NCI-H187 (cell line): ENCODE results near the gene ACYP1.

Source experiments
- DNase-seq, 2 experiments: peaks; one replicate each; lab custom pipeline; 2025; lab: John Stamatoyannopoulos, UW

ACYP1 gene

DNA sequence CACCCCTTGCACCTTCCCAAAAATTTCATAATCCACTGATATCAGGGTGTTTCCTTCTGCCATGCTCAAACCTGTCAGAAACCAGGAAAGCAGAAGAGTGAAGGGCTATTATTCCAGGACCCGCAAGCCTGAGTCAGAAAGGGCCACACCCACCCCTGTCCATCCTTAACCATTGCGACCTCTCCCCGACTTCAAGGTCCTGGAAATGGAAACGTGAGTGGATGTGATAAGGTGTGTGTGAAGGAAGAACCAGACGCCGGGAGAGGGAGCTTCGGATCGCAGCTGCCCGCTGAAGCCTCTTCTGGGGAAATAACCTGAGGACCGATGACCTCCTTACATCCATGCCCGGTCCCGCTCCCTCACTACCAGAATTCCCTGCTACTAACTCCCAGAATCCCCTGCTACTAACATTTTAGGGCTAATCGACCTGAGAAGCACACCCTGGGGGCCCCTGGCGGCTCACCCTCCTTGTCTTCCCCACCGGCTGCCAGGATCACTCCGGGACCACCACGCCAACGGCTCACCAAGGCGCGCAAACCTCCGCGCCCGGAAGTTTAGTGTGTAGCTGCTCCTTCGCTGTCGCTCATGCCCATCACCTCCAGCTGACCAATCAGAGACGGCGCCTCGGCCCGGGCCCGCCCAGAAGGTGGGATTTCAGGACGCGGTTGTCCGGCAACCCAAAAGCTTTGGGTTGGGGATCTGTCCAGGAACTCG is at the start of gene ACYP1:
ACYP1 (minus strand) TSS at position 534 of the 714 bp plus-strand sequence; CDS start at position 63, 471 bp downstream.
- DNase-seq: peak; percentile 82 to 94

DNA sequence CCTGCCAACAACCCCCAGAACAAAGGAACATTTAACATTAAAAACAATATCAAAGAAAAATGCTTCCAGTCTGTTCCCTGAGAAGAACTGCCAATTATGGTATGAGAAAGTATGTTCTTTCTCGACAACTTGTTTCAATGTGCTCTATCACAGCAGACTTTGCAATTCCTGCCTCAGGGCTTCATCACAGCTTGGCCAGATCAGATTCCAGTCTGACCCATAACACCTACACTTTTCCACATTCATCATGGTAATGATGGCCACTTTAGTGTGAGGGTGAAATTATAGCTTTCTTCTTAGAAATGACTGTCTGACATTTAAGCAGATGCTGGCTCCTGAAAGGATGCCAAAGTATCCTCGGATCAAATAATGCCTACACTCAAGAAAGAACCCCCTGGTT is 46.1 kb upstream of the ACYP1 start:
- DNase-seq: no peak

DNA sequence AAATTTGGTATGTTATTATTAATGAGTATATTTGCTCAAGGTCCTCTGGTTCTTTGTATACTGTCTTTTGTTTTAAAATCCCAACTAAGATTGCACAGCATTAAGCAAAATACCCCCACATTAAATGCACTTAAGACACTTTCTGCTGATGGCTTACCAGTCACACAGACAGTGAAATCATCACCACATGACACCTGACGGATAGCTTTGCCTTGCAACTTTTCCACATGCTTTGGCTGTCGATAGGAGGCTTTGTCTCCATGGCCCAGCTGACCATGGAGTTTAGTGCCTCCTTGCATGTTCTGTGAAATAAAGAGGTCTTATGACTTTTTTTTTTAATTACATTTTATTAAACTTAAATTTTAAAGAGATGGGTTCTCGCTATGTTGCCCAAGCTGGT is 43.4 kb upstream of the ACYP1 start:
- DNase-seq: no peak

DNA sequence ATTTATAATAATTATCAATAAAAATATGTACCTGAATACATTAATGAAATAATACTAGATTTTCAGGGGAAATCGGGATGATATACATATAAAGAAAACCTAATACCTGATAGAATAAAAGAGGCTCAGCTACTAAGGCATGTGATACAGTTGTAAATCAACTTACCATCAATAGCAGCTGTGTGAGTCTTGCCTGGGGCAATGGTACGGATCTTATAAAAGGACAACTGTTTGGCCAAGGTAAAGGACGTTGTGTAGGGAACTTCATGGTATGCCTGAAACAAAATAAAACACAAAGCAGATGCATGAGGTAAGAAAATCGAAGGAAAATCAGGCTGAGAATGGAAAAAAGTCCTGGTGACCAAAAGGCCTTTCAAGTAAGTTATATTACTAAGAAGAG is 37.7 kb upstream of the ACYP1 start:
- DNase-seq: no peak

DNA sequence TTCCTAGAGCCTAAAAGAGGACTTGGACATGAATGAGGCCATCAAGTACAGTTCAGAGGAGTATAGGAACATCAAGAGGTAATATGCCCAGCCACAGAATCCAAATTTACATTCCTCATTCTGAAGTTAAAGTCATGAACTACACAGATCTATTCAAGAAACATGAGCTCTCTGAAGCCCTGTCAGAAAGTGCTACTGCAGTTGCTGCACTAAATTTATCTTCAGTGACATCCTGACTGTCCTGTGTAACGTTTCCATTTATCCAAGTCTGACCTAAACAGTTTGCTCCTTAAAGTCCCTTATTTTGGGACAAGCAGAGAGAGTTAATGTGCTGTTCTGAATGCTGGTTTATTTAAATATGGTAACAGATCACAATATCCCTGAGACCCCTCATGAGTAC is 34.9 kb upstream of the ACYP1 start:
- DNase-seq: no peak

DNA sequence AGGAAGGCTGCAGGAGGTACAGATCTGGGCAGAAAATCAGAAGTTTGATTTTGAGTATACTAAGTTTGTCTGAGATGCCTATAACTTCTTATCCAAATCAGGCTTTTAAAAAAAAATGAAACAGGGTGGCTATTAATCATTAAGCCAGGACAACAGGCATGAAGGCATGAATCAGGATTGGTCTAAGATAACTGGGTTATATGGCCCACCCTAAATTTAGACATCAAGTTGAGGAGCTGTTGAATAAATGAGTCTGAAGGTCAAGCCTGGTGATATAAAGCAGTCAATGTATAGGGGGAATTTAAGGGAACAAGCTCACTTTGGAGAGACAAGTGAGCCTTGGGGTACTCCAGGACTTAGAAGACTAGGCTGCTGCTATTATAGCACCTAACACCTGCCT is 34.4 kb upstream of the ACYP1 start:
- no peak for DNase-seq

DNA sequence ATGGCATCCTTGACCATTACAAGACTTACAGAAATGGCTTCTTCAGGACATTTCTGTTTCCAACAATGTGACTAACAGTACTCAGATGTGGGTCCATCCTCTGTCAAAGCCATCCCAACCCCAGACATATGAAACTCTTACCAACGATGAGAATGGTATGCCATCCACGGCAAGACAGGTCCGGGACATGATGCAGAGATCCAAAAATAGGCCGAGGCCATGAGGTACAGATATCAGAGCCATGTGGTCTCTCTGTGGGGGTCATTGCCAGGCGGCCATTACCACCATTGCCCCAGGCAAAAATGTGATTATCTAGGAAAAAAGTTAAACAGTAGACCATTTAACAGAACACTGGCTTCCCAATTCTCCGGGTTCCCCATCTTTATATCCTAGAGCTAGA is 33.1 kb upstream of the ACYP1 start:
- DNase-seq: no peak

DNA sequence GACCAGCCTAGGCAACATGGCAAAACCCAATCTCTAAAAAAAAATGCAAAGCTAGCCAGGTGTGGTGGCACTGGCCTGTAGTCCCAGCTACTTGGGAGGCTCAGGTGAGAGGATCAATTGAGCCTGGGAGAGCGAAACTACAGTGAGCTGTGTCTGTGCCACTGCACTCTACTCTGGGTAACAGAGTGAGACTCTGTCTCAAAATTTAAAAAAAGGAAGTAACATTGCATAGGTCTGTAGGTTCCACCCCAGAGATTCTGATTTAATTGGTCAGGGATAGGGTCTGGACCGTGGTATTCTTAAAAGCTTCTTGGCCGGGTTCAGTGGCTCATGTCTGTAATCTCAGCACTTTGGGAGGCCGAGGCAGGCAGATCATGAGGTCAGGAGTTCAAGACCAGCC is 31.9 kb upstream of the ACYP1 start:
- no peak for DNase-seq

DNA sequence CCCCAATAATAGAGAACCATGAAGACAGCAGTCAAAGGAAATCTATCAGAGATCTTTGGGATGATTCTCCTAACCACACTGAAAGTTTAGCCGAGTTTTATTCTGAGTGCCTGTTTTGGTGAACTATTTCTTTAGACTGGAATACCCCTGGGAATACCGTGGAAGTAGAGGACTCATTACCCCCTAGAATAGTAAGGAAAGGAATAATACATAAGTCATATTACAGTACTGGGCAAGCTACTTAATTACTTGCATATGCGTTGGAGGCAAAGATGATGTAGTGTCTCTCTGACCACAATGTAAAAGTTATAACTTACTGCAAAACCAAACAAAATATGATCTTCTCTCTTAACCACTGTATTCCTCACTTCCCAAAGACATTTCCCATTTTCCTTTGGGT is 31.1 kb upstream of the ACYP1 start:
- no peak for DNase-seq

DNA sequence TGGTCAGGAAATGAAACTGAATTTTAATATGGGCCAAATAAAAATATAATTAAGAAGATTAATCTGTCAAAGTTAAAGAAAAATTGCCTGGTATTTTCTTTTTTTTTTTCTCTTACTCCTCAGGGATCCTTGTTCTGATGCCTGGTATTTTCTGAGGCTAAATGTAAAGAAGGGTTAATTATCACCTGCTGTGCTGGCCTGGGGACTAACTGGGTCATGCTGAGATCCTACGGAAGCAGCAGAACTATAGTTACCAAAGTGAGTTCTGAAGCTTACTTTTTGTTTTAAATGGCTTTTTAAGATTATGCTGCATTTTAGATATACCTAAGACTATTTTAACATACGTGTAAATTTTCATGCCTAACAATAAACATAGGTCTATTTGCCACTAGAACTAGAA is 28.9 kb upstream of the ACYP1 start:
- DNase-seq: no peak

DNA sequence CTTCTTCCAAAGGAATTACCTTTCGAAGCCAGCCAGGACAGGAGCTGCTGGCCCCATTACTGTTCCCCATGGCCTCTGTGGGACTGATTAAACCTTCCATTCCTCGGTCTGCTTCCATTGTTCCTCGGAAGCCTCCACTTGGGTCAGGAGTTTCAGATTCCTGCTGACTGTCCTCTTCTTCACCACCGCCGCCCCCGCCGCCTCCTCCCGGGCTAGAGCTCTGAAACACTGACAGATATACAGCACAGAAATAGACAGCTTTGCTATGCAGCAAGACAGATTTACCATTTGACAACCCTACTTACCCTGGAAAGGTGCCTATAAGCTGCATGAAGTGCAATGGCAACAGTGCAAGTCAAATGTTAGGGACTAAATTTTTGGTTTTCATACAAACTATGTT is 27.4 kb upstream of the ACYP1 start:
- DNase-seq: no peak

DNA sequence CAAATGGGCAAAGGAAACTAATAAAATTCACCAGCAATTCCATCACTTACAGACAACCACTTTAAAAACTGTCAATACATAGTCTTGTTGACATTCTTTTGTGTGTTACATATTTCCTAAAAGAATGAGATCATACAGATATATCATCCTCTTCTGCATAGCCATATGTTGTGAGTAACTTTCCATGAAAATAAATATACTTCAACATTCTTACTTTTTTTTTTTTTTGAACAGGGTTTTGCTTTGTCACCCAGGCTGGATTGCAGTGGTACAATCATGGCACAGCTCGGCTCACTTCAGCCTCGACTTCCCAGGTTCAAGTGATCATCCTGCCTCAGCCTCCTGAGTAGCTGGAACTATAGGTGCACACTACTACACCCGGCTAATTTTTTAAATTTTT is 26.5 kb upstream of the ACYP1 start:
- no peak for DNase-seq

DNA sequence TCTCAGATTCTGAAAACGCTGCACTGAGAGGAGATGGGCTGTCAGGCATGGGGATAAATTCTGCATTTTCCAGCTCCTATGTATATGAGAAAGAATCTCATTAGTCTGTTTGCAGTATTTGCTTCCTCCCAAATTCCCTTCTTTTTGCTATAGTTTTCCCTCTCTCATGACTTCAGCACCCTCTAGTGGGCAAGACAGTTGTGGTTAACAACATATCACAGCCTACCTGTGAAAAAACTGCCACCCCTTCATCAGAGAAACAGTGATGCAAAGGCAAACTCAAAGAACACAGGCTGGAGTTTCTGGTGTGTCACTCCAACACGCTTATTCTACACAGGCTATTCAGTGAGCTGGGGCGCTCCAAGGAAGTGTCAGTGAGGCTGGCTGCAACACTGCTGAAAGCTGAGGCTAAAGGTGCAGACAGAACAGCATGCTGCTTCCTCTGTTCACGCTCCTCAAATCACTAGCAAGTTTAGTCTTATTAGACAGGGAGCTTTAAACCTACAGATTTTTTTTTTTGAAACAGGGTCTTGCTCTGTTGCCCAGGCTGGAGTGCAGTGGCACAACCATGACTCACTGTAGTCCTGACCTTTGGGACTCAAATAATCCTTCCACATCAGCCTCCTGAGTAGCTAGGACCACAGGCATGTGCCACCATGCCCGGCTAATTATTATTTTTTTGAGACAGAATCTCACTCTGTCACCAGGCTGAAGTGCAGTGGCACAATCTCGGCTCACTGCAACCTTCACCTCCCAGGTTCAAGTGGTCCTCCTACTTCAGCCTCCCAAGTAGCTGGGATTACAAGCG is 24.9 kb upstream of the ACYP1 start:
- DNase-seq: peak; percentile 7 to 36

DNA sequence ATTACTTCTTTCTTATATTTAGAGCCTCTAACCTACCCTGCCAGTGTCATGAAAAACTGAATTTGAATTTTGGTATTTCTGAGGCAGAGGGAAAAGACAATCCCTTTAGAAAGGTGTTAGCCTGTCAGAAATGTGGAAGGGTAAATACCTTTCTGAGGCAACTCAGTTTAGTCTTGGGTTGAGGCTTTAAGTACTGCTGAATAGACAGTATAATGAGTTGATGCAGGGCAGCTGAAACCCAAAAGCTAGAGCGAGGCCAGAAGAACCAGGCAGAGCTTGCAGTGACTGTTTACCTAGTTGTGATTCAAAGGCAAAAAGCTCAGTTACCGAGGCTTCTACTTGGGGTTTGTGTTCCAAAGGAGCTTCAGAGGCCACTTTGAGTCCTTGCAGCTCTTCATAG is 24.3 kb upstream of the ACYP1 start:
- no peak for DNase-seq

DNA sequence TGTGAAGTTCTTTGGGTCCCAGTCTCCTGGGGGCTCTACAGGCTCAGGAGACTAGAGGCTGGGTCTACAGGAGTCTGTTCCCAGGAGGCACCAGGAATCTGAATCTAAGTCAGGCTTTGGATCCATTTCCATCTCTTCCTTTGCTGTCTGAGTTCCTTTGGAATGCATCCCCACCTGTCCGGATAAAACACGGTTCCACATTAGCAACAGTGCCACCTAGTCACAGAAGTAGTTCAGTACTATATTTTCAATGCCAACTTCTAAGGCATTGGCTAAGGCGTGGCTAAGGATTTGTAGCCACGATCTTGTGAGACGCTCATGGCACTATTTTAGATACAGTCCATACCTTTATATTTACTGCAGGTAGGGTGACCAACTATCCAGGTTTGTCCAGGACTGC is 20.7 kb upstream of the ACYP1 start:
- DNase-seq: no peak

DNA sequence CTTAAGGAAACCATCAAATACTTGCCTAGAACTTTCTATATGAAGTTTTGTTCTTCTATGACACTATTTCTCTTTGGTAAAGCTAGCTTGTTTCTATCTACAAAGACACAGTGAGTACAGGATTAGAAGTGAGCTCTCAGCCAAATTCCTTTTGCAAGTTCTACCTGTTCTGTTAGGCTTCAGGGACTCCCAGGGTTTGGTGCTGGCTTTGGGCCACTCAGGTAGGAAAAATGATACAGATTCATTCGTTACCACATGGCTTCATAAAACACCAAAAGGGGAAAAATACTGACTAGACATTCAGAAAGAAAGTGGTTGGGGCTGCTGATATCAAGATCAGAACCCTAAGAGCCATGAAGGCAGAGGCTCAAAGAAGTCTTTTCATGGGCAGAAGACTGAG is 19.4 kb upstream of the ACYP1 start:
- no peak for DNase-seq

DNA sequence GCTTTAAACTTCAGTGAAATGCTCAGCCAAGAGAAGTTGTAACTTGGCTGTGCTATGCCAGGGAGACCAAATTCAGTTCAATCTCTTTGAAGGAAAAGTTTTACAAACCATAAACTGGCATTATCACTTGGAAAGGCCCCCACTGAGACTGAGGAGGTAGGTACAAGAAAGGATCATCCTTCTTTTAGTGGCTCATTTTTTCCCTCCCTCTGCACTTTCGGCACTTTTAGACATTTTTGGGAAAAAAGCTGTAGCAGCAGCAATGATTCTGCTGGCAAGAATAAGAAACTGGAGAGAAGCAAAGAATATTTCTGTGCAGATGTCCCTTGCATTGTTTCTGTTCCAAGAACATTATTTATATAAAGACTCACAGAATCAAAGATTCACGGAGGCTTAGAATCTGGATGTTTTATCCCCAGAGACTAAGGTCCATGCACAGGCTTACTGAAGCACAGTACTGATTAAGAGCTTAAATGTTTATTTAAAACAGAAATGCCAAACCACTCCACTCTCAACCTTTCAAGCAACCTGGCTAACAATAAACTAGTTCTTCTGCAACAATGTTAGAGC is 17.9 kb upstream of the ACYP1 start:
- no peak for DNase-seq

DNA sequence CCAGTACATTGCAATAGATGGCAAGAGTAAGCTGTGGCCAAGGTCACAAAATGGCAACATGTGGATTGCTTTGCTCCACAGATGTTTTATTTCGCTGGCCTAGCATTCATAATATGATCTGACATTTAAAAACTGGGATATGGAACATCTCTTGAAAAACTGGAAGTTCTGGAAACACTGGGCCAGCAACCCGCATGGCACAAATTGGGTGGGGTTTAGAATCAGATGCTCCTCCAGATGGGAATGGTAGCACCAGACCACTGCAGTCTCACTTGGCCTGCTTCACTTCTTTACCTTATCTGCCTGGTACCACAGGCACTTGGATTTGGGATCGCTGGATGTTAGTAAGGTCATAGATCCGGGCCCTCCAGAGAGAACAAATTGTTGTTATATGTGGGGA is 15.7 kb upstream of the ACYP1 start:
- no peak for DNase-seq

DNA sequence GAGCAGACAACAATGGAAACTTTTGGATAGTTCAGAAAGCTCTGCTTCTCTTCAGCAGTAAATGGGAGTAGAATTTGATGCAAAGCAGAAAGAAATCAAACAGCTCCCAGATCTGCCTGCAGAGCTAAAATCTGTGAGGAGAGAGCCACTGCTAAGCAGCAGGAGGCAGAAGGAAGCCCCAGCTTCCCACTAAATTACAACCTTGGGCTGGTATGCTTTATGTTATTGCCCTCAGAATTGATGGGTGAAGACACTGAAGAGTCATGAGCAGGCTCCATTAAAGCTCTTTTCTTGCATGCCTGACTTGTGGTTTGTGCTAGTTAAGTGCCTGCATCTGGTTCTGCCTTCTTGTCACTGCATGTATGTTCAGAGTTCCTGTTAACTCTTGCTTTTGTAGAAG is 14.0 kb upstream of the ACYP1 start:
- peak; percentile 48 to 69 for DNase-seq

DNA sequence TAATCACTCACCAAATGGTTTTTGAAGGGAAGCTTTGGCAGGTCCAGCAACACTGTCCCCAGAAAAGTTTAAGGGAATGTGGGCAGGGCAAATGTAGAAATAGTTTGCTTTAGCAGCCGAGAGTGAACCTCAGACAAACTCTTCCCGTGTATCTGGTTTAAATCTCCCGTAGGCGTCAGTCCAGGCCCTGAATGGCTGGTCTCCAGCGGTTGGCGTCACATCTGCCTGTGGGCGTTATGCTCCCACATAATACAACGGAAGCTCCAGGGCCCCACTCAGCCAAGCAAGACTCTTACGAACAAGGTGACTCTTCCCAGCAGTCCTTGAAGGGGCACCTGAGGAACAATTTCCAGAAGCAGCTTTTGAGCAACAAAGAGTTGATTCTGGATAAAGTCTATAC is 6.6 kb upstream of the ACYP1 start:
- DNase-seq: no peak

DNA sequence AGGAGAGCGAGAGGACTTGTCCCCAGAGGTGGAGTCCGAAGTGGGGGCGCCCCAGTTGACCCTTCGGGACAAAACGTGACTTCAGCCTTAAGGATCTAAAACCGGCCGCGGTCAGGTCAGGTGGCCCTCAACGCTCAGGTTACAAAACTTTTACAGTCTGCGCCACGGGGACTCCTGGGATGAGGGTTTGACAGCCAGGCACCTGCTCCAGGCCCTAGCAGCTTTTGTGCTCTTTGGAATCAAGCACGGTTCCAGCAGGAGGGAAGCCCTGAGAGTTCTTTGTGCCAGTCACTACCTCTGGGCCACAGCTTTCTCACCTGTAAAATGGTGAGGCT is 6.0 kb upstream of the ACYP1 start:
- peak; percentile 53 to 98 for DNase-seq

DNA sequence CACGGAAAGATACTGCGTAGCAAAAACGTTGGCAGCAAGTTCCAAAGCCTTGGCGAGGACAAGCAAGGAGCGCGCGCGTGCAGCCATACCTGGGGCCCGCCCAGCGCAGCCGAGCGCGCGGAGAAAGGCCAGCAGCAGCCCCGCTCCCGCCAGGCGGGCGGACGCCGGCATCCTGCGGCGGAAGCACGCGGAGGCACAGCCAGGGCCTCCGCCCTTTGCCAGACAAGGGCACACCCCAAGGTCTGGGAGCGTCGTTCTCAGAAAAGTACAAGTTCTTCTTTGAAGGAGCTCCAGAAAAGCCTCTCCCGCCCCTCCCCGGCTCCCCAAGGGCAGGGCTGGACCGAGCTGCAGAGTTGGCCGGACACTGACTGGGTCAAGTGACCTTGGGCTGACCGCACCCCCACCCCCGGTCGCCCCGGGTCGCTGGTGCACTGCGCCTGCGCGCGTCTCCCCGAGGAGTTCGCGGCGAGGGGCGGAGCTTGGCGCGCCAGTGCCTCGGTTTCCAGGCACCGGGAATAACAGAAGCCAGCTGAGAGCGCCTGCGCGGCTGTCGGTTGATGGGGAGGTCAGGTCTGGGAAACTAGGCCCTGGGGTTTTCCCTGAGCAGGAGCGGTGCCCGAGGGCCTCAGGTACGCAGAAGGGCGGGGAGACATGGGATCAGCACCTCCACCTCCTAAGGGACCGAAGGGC is 5.4 kb upstream of the ACYP1 start, which contains the start of gene ZC2HC1C:
ZC2HC1C (plus strand) TSS at position 521 of the 690 bp plus-strand sequence. CDS start 933 bp downstream, outside the sequence.
- peak; percentile 97 to 98 for DNase-seq
